IPS DF 19.7 (cell line): ENCODE results near the gene FOXA2.
"Not testable (repeated sequence)": the region's sequence is repeated elsewhere in the genome, so short reads cannot be mapped to it uniquely, and the experiment has no call there.

Experiments used
- DNase-seq: peaks from one replicate; pipeline ENCODE4 v3.0.0-alpha.2; 2013; ENCODE audit warnings: low read depth, low spot score

FOXA2 gene

DNA sequence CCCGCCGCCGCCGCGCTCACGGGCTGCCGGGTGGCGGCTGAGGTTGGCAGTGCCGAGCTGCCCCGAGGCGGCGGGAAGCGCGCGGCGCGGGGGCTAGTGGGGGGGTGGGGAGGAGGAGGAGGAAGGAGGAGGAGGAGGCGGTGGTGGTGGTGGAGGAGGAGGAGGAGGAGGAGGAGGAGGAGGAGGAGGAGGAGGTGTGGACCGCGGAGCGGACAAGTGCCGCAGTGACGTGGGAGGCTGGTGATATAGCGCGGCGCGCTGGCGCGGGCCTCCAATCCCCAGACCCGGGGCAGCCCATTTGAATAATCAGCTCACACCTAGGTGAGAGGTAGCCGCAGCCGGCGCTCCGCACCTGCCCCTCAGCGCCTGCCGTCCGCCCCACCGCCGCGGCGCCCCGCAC is at the start of gene FOXA2:
FOXA2 (minus strand) TSS at position 51 of the 400 bp plus-strand sequence. CDS start 294 bp downstream, outside the sequence.
- DNase-seq: no peak

DNA sequence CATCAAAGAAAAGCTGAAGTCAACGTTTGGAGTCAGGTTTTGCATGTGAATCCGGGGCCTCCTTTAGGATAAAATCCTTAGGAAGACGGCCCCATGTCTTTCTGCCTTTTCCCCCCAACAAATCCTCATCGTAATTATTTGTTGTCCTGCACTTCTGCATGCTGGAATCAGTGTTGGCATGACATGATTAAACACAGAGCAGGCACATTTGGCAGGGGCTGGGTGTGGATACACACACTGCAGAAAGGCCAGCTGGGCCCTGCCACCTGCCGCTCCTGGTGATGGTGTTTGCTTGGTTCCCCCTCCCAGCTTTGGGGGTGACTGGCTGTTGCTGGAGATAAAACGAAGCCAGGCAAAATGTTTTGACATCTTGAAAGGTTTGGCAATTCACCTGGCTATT is 46.3 kb upstream of the FOXA2 start:
- no peak for DNase-seq

DNA sequence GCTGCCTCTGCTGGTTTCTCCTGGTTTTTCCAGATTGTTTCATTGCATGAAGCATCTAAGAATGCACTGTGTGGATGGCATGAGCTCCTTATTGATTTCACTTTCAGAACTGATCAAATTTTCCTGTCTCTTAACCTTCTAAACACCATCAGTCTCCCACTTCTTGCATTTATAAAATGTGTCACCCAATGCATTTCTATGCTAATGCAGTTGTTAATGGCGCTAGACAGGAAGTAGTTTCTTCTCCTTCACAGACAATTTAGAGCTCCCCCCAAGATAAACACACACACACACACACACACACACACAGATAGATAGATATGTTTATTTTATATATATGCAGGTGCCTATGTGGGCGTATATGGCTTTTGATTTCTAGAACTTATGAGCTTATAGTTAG is 45.6 kb upstream of the FOXA2 start:
- no peak for DNase-seq

DNA sequence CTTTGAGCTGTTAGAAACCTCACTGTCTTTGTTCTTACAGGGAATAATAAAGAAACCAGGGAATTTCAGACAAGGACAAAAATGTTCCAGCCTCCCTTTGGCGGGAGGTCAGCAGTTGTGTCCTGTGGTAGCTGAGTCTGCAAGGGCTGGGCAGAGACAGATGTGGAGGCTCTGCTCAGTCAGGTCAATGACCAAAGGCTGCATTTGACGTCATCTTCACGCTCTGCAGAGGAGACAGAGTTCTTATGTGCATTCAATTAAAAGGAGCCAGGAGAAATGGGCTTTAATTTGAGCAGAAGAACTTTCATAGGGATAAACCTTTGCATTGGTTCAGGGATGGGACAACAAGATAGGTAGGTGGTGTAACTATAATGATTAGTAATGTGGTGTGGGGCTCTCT is 45.1 kb upstream of the FOXA2 start:
- no peak for DNase-seq

DNA sequence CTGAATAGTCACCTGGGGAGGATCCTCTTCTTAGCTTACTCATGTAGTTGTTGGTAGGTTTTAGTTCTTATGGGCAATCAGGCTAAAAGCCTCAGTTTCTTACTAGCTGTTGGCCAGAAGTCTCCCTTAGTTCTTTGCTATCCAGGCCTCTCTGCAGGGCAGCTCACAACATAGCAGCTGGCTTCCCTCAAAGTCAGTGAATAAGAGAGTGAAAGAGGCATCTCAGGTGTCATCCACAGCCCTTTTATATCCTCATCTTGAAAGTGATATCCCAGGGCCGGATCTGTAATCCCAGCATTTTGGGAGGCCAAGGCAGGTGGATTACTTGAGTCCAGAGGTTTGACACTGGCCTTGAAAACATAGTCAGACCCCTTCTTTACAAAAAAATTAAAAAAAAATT is 42.1 kb upstream of the FOXA2 start:
- no peak for DNase-seq

DNA sequence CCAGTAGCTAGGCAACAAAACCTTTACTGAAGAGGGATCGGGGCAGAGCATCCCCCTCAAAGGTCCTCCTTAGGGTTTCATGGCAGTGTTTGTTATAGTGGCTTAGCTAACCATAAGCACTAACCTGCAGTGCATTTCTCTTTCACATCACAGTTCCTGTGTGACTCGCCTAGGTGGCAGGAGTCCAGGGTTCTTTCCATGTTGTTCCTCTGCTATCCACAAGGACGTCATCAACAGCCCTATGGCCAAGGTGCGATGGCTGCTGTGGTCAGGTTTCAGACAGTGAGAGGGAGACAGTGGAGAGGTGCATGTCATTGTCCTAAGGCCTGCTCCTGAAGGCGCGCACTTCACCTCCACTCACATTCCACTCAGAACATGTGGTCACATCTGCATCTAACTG is 38.8 kb upstream of the FOXA2 start:
- DNase-seq: no peak

DNA sequence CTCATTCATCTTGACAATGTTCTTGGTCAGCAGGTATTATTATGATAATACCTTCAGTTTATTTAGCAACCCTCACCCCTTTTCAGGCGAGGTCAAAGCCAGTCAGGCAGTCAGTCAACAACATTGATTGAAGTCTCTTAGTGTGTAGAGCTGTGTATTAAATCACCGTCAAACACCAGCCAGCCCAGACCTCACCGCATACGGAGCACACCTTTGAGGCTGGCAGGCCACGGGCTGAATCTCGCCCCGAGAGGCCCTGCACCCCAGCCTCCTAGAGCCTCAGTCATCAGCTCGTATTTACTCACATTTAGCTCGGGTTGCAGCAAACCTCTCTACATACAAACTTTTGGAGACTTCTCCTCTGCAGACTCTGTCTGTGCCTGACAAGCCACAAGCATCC is 36.0 kb upstream of the FOXA2 start:
- no peak for DNase-seq

DNA sequence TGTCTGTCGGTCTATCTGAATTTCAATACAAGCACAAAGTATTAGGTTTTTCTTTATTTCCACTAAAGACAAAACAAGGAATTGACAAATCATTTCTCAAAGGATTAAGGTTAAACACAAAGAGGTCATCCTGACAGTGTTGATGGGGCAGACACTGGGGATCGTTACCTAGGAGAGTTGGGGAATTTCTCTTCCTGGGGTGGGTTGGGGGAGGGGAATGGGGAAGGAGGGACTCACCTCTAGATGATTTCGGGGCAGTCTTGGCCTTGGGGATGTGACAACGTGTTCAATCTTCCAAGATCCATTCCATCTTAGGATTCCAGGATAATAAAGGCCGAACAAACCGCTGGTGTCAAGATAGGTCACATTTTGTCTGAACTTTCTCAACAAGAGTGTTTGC is 35.4 kb upstream of the FOXA2 start:
- no peak for DNase-seq

DNA sequence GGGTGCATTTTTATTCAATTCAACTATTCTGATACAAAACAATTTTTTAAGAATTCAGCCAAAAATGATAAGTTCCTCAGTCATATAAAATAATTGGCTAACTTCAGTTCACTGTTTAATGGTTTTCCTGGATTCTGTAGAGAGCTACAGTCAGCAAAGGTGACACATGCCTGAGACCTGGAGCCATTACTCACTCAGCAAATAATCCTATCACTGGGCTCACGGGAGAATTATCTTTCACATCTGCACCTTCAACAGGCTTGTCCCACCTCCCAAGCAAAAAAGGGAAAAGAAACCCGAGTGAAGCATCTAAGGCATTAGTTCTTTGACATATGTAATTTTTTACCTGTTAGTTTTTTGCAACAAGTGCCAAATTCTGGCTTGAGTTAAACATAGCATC is 34.9 kb upstream of the FOXA2 start:
- no peak for DNase-seq

DNA sequence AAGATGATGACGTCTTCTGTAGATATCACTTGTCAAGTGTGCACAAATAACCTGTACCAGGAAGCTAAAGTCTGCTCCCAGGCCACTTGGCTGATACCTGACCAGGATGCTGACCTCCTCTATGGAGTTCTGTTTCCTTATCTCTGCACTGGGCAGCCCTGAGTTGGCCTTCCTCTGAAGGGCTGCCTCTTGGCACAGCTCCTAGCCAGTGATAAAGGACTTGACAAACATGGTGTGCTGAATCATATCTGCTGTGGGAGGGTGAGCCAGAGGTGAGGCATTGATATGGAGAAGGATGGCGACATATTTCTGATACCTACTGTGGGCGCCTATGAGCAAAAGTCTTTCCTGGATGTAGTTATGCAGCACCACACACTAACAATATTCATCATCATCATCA is 32.8 kb upstream of the FOXA2 start:
- DNase-seq: no peak

DNA sequence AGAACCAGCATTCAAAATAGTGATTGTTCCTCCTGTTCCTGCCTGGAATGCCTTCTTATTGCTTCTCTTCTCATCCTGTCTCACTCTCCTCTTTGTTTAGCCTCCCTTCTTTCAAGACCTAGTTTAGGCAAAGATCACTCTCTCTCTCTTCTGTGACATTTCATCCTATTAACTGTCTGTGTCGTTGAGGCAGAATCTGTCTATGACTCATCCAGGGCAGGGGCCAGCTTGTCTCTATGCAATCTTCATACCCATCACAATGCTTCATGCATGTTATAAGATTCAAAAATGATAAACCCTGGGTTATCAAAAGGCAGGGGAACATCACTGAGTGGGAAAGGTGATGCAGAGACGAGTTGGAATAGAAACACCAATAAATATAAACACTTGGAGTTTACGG is 32.2 kb upstream of the FOXA2 start:
- DNase-seq: no peak

DNA sequence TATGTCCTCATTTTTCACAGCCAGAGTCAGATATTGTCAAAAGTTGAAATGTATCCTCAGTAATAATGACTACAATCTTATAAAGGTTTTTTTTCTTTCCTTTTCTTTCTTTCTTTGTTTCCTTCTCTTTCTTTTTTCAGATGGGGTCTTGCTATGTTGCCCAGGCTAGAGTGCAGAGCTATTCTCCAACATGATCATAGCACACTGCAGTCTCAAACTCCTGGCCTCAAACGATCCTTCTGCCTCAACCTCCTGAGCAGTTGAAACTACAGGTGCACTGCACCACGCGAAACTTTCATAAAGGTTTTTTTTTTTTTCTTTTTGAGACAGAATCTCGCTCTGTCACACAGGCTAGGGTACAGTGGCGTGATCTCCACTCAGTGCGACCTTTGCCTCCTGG is 31.1 kb upstream of the FOXA2 start:
- DNase-seq: no peak

DNA sequence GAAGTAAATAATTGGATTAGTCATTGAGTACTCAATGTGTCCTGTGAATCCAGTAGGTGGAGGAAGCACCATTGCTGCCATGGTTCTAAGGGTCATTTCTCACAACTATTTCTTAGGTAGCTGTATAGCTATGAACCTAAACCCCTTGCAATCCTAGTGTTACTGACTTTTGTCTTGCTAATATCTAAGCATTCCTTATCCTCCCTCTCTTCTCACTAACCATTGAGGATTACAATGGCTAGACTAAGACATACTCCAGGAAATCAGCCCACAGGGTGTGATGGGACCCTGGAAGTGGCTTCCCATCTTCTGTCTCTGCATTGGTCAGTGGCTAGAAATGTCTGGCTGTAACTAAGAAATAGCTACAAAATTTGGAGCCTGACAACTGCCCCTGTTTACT is 27.3 kb upstream of the FOXA2 start:
- DNase-seq: peak; percentile 25

DNA sequence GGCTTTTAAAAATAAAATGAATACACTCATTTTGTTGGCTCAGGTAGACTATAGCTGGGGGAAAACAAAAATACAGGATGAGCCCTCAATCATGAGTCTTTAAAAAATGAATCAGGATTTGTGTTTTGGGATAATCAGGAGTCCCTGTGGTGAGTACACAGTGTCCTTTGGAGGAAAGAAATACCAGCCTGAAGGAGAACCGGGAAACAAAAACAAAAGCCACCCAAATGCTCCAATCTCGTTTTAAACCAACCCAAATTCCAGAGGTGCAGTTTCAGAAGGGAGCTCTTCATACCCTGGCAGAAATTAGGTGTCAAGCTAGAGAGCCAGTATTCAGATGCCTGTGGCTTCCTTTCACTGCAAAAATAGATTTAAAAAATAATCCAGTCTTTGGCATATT is 23.3 kb upstream of the FOXA2 start:
- DNase-seq: no peak

DNA sequence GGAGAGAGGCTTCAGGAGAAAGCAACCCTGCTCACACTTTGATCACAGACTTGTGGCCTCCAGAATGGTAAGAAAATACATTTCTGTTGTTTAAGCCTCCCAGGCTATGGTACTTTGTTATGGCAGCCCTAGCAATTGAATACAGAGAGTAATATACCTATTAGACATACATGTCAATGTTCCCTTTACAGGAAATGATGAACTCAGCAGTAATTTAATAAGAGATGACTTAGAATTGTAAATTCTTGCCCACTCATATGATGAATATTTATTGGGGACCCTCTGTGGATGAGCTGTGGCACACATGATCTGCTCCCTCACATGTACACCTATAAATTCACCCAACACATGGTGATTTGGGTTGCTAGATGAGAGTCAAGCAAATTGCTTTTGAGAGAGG is 20.4 kb upstream of the FOXA2 start:
- no peak for DNase-seq

DNA sequence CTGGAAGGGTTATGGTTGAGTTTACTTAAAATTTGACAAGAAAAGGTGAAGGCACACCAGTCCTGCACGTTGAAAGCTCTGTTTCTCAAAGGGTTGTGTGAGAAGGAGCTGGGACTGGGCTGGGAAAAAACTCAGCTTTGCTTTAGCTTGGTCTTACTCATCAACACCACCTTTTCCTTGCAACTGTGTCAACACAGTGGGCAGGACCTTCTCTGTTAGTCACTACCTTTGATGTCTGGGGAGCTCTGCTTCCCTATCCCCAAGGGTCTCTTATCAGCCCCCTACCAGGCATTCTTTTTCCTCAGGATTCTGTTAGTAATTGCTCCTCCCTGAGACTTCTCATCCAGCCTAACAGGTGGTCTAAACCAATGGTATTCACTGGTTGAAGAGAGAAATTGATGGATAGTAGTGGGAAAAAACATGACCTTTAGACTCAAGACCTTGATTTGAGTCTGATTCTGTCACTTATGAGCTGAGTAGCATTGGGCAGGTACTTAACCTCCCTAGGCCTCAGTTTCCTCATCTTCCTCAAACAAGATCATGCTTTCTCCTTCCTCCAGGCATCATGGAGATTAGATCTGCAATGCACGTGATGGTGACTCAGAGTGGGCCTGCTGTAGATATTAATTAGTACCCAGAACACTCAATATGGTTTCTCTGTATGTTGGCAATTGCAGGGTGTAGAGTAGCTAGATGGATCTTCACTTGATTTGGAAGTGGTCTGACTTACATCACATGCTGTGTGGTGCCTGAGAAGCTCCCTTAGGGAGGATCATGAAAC is 17.2 kb upstream of the FOXA2 start:
- no peak for DNase-seq

DNA sequence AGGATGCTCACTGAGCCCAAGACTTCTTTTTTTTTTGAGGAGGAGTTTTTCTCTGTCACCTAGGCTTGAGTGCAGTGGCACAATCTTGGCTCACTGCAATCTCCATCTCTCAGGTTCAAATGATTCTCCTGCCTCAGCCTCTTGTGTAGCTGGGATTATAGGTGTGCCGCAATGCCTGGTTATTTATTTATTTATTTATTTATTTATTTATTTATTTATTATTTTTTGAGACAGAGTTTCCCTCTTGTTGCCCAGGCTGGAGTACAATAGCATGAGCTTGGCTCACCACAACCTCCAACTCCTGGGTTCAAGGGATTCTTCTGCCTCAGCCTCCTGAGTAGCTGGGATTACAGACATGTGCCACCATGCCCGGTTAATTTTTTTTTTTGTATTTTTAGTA is 14.9 kb upstream of the FOXA2 start:
- not testable (repeated sequence) for DNase-seq

DNA sequence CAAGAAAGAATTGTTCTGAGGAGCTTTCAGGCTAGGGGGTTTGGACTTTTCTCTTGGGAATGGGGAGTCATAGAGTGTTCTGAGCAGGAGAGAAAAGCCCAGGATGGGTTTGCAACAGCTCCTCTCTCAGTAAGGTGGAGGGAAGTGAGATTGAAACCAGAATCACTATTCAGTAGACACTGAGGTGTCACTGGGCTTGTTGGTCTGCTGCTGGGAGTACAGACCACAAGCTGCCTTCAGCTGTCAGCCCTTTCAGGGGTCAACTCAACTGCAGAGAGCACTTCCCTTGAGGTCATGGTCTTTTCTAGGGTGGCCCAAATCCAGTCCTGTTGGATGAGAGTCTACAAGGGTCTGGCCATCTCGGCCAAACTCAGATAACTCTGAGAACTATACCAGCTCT is 12.9 kb upstream of the FOXA2 start:
- no peak for DNase-seq

DNA sequence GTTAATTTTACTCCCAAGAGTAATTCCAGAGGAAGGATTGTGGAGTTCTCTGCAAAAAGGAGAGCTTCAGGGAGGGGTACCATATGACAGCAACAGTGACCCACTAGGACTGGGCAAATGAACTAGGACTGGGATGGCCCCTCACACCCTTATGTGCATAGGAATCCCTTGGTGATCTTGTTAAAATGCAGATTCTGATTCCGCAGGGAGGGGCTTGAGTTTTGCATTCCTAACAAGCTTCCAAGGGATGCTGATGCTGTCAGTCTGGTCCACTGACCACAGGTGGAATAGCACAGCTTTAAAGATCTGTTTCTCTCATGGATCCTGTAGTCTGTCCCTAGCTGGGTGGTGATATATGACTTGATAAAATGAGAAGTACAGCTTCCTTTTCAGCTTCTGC is 6.3 kb upstream of the FOXA2 start:
- DNase-seq: no peak

DNA sequence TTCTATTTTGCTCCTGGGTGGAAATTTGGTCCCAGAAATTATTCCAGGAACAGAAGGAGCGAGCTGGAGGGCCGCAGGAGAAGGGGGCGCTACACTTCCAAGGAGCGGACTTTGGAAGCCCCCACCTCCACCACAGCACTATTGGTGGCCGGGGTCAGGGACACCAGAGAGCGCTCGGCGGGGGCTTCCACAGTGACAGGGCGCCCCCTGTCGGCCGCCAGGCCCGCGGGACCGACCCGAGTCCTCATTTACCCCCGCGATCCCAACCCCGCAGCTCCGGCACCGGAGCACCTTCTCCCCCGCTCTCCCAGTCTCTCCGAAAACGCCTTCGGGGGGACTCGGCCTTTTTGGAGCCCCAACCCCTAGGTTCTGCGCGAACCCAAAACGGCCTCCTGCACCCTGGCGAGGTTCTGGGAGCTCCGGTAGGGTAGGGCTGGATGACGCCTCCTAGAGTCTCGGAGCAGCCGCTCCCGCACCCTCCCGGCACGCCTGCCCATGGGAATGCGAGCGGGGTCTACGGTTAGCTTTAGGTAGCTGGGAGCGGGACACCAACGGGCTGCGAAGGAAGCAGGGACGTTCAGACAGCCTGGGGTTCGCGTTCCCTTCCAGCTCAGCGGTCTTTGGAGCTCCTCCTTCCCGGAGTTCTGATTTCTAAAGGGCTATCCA is 2.4 kb upstream of the FOXA2 start:
- no peak for DNase-seq

DNA sequence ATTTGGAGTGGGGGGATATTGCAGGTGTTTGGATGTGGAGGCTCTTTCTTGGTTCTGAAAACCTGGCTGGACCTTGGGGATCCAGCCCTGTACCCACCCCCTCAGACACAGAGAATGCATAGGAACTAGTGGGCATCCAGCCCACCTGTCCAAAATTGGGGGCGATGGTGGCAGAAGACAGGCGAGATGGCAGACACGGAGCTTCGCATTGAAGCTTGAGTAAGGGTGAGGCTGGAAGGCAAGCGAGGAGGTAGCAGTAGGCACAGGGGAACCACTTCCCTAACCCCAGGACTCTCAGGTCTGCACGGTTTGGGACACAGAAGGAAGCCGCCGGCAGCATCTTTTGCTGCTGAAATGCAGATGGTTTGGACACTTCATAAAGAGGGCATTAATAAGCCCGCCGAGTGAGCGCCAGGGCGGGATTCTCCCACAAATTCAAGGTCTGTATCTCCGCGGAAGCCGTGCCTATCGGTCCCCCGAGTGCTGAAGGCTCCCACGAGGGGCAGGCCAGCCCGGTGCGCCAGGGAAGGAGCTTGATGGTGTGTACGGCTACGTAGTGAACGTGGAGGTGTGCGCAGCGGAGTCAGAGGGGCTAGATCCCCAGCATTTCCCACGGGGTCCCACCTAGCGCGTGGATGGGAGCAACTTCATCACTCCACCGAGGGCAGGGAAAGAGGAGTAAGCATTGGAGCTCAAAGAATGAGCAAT is 1.6 kb upstream of the FOXA2 start:
- DNase-seq: no peak

DNA sequence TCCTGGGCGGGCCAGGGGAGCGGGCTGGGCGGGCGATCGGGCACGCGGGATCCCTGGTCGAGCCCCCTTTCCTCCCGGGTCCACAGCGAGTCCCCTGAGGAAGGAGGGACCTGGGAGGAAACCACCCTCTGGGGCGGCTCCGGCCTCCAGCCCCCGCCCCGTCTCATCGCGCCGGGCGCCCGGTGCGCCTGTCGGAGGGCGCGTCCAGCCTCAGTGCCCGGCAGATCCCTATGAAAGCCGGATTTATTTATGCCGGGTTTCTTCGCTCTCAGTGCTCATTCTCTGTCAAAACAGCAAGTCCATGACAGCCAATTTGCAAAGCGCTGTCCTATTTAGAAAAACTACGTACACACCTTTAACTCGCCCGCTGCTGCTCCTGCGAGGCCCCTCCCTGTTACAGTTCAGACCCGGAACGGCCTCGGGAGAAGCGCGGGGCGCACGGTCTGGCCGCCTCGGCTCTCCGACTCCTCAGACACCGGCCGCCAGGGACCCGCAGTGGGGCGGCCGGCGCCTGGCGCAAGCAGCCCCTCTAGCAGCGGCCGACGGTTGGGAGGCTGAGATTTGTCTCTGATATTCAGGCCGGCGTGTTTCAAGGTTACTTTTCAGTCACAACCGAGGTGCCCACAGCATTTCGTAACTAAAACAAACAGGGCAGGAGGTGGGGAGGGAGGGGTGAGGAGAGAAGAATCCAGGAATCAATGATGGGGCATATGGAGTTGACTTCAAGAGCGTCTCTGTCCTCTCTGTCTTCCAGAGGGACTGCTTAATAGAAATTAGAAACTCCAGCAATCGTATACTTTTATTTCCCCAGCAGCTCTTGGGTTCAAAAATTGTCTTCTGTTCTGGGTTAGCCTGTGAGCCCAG is 782 bp upstream of the FOXA2 start:
- DNase-seq: no peak
